ENCODE results near the gene CACNA1C.

- no peak for TF ChIP-seq CTCF (IDR thresholded peaks at IDR 0.05)
- no peak for TF ChIP-seq EZH2 (IDR thresholded peaks at IDR 0.05; ENCODE audit: borderline replicate concordance, insufficient read depth, low read depth, low read length, poor library complexity, severe bottlenecking)
Observed at GRCh38 chr12:2732290-2732689, 679.5 kb downstream of the CACNA1C start.

Measured in B cell (primary cell).